H9 (cell line): Measurements from ENCODE around the gene C20orf144. TPM values are rescaled to one million over a fixed set of nuclear protein-coding genes. Genes with fewer than 3 reads are reported as not detected.
"Not testable (repeated sequence)": the region's sequence is repeated elsewhere in the genome, so short reads cannot be mapped to it uniquely, and the experiment has no call there.

Source experiments
- DNase-seq: peaks from one replicate; pipeline ENCODE4 v3.0.0-alpha.2; 2017
- H2AFZ ChIP-seq: one replicate; pipeline ENCODE4 v1.6.1; 2013; ENCODE audit warnings: mild to moderate bottlenecking, low read length, control low read depth, moderate library complexity
- H2AK5ac ChIP-seq: 2 replicates; pipeline ENCODE4 v1.6.1; 2013; ENCODE audit warnings: low read length, control low read depth, mixed read lengths; ENCODE audit not compliant: insufficient read length
- H2BK120ac ChIP-seq: one replicate; pipeline ENCODE4 v1.6.1; 2013; ENCODE audit warnings: low read depth, mild to moderate bottlenecking, low read length, control low read depth, inconsistent platforms; ENCODE audit not compliant: poor library complexity, severe bottlenecking
- H2BK12ac ChIP-seq: 2 replicates; pipeline ENCODE4 v1.6.1; 2013; ENCODE audit warnings: low read length, control low read depth, mixed read lengths, low read depth; ENCODE audit not compliant: insufficient read length
- H2BK15ac ChIP-seq: 2 replicates; pipeline ENCODE4 v1.6.1; 2013; ENCODE audit warnings: low read depth, low read length, control low read depth
- H2BK20ac ChIP-seq: one replicate; pipeline ENCODE4 v1.6.1; 2013; ENCODE audit warnings: low read depth, mild to moderate bottlenecking, low read length, control low read depth, inconsistent platforms; ENCODE audit not compliant: poor library complexity, severe bottlenecking
- H2BK5ac ChIP-seq: 2 replicates; pipeline ENCODE4 v1.6.1; 2013; ENCODE audit warnings: low read length, control low read depth, mixed read lengths; ENCODE audit not compliant: insufficient read length
- H3K14ac ChIP-seq: 2 replicates; pipeline ENCODE4 v1.6.1; 2013; ENCODE audit warnings: low read length, control low read depth; ENCODE audit not compliant: insufficient read depth
- H3K18ac ChIP-seq: 2 replicates; pipeline ENCODE4 v1.6.1; 2013; ENCODE audit warnings: low read depth, mild to moderate bottlenecking, mixed read lengths, low read length, control low read depth; ENCODE audit not compliant: insufficient read length
- H3K23ac ChIP-seq: 2 replicates; pipeline ENCODE4 v1.6.1; 2013; ENCODE audit warnings: low read length, control low read depth, mixed read lengths, low read depth; ENCODE audit not compliant: insufficient read length
- H3K23me2 ChIP-seq: 2 replicates; pipeline ENCODE4 v1.6.1; 2013; ENCODE audit warnings: low read depth, mild to moderate bottlenecking, mixed read lengths, low read length, control low read depth; ENCODE audit not compliant: insufficient read length, poor library complexity, severe bottlenecking
- H3K27ac ChIP-seq: 2 replicates; pipeline ENCODE4 v1.5.1; 2013; ENCODE audit warnings: low read length, control low read depth, mixed read lengths, low read depth; ENCODE audit not compliant: insufficient read length
- H3K27me3 ChIP-seq: 2 replicates; pipeline ENCODE4 v1.6.1; 2013; ENCODE audit warnings: low read length, control low read depth, inconsistent platforms; ENCODE audit not compliant: insufficient read depth
- H3K4ac ChIP-seq: 2 replicates; pipeline ENCODE4 v1.6.1; 2013; ENCODE audit warnings: low read depth, mild to moderate bottlenecking, control low read depth, inconsistent platforms, low read length, moderate library complexity
- H3K4me1 ChIP-seq: 2 replicates; pipeline ENCODE4 v1.6.1; 2013; ENCODE audit warnings: low read length, control low read depth, inconsistent platforms; ENCODE audit not compliant: insufficient read depth
- H3K4me2 ChIP-seq: 2 replicates; pipeline ENCODE4 v1.6.1; 2013; ENCODE audit warnings: low read length, control low read depth, mixed read lengths; ENCODE audit not compliant: insufficient read length, insufficient read depth
- H3K56ac ChIP-seq: 2 replicates; pipeline ENCODE4 v1.6.1; 2013; ENCODE audit warnings: low read depth, mild to moderate bottlenecking, mixed read lengths, low read length, control low read depth; ENCODE audit not compliant: insufficient read length
- H3K79me1 ChIP-seq: 2 replicates; pipeline ENCODE4 v1.6.1; 2013; ENCODE audit warnings: low read depth, mild to moderate bottlenecking, moderate library complexity, low read length, control low read depth, inconsistent platforms; ENCODE audit not compliant: insufficient read depth, poor library complexity, severe bottlenecking
- H3K79me2 ChIP-seq: 2 replicates; pipeline ENCODE4 v1.6.1; 2013; ENCODE audit warnings: low read length, control low read depth, inconsistent platforms; ENCODE audit not compliant: insufficient read depth
- H3K9ac ChIP-seq: 2 replicates; pipeline ENCODE4 v1.6.1; 2013; ENCODE audit warnings: low read length, control low read depth, mixed read lengths; ENCODE audit not compliant: insufficient read length; ENCODE audit errors: extremely low read depth
- H3K9me3 ChIP-seq: one replicate; pipeline ENCODE4 v1.6.1; 2013; ENCODE audit warnings: low read depth, low read length, inconsistent platforms; ENCODE audit not compliant: control insufficient read depth
- H3T11ph ChIP-seq: one replicate; pipeline ENCODE4 v1.6.1; 2013; ENCODE audit warnings: mild to moderate bottlenecking, low read length, control low read depth, inconsistent platforms
- H4K20me1 ChIP-seq: one replicate; pipeline ENCODE4 v1.6.1; 2013; ENCODE audit not compliant: control insufficient read depth, insufficient read length, insufficient read depth
- H4K5ac ChIP-seq: 2 replicates; pipeline ENCODE4 v1.6.1; 2013; ENCODE audit warnings: low read depth, mild to moderate bottlenecking, mixed read lengths, low read length, control low read depth; ENCODE audit not compliant: insufficient read length
- H4K8ac ChIP-seq: replicated peaks from 2 replicates; pipeline ENCODE4 v1.6.1; 2013; ENCODE audit warnings: low read length, control low read depth, mixed read lengths, low read depth; ENCODE audit not compliant: insufficient read length
- H4K91ac ChIP-seq: 2 replicates; pipeline ENCODE4 v1.6.1; 2013; ENCODE audit warnings: low read depth, mild to moderate bottlenecking, moderate library complexity, mixed read lengths, low read length, control low read depth; ENCODE audit not compliant: insufficient read length
- H3K27ac Mint-ChIP-seq, 3 experiments: 2 replicates in 2 of 3; 3 replicates in 1 of 3; pipeline ENCODE4 v1.8.0; 2020 to 2021; ENCODE audit warnings: mixed read lengths in 3 of 3, mild to moderate bottlenecking in 1 of 3, moderate library complexity in 1 of 3
- H3K27me3 Mint-ChIP-seq: 2 replicates; pipeline ENCODE4 v1.8.0; 2021; ENCODE audit warnings: low read depth, mild to moderate bottlenecking, moderate library complexity, mixed read lengths
- H3K36me3 Mint-ChIP-seq, 3 experiments: 2 replicates in 2 of 3; 3 replicates in 1 of 3; pipeline ENCODE4 v1.8.0; 2020 to 2021; ENCODE audit warnings: low read depth in 3 of 3, mixed read lengths in 3 of 3; ENCODE audit not compliant: insufficient read depth in 1 of 3
- H3K4me1 Mint-ChIP-seq, 2 experiments: 2 replicates each; pipeline ENCODE4 v1.8.0; 2020; ENCODE audit warnings: mixed read lengths in 2 of 2
- H3K4me3 Mint-ChIP-seq, 2 experiments: 2 replicates in 1 of 2; 3 replicates in 1 of 2; pipeline ENCODE4 v1.8.0; 2020 to 2021; ENCODE audit warnings: mild to moderate bottlenecking in 2 of 2, mixed read lengths in 2 of 2, moderate library complexity in 1 of 2
- H3K9me3 Mint-ChIP-seq, 2 experiments: 2 replicates in 1 of 2; 3 replicates in 1 of 2; pipeline ENCODE4 v1.8.0; 2020; ENCODE audit warnings: mild to moderate bottlenecking in 2 of 2, mixed read lengths in 2 of 2, moderate library complexity in 1 of 2
- CTCF ChIP-seq: fragments of 200-600 bp; sonication (generic); conservative IDR thresholded peaks from 3 replicates; pipeline ENCODE4 v1.8.0; 2021; ENCODE audit warnings: antibody characterized with exemption, mild to moderate bottlenecking
- WGBS: extraction: QIAGEN DNeasy Blood & Tissue Kit; methylation state at CpG from one replicate; pipeline ENCODE4 v1.1.7; 2013; ENCODE audit warnings: missing lambda C conversion rate, low lambda C conversion rate, mixed read lengths; ENCODE audit not compliant: insufficient read length; ENCODE audit errors: extremely low coverage; 5-methylcytosine and 5-hydroxymethylcytosine counted together
- total RNA-seq: library from RNA; stranded (reverse); gene quantifications from 2 replicates; pipeline ENCODE4 v1.2.1, GENCODE V29; 2021

Gene C20orf144
- total RNA-seq, 1 experiment from 2014 or later = 0.26 TPM

DNA sequence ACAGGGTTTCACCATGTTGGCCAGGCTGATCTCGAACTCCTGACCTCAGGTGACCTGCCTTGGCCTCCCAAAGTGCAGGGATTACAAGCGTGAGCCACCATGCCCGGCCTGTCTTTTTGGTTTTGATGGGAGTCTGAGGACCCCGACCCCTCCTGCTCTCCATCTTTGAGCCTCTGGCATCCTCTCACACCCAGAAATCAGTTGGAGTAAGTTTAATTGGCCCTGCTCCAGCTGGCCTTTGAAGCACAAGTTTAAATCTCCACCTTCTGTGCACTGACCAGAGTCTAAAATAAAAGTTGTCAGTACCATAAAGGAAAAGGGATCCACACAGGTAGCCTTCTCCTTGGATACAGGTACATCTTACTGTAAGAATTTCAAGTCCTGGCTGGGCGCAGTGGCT lies 15.9 kb upstream of the C20orf144 start:
- Histone ChIP-seq H3K4me1 (no peaks in the 10 kb centered on the region), H3K18ac (no peak overlapping the region), H3K4me2 (no peak overlapping the region), H2BK12ac (no peak overlapping the region), H4K20me1 (no peaks in the 10 kb centered on the region), H3K79me1 (no peaks in the 10 kb centered on the region), H3K9ac (no peak overlapping the region), H3K14ac (no peak overlapping the region), H3T11ph (no peak overlapping the region), H4K5ac (no peak overlapping the region), H2AFZ (no peak overlapping the region), H3K27ac (no peak overlapping the region), H3K79me2 (no peaks in the 10 kb centered on the region), H3K4ac (no peak overlapping the region), H2BK120ac (no peak overlapping the region), H3K56ac (no peak overlapping the region), H2BK20ac (no peak overlapping the region), H4K8ac (no peak overlapping the region), H3K27me3 (no peaks in the 10 kb centered on the region), H2AK5ac (no peak overlapping the region), H3K23me2 (no peaks in the 10 kb centered on the region), H3K23ac (no peak overlapping the region), H3K9me3 (no peaks in the 10 kb centered on the region), H4K91ac (no peak overlapping the region), H2BK5ac (no peak overlapping the region), H2BK15ac (no peak overlapping the region)
- peaks cover 13 to 41% (median 25%) of the 10 kb centered on the region in 3 experiments; a peak in 6 of 7 replicates for H3K36me3 Mint-ChIP-seq
- no peak for TF ChIP-seq CTCF
- DNase-seq = no peak
- H3K27me3 Mint-ChIP-seq = no peaks in the 10 kb centered on the region; the same call in 1 of the 2 replicates
- H3K27ac Mint-ChIP-seq = no peak overlapping the region
- H3K4me1 Mint-ChIP-seq = peaks cover 9 to 12% of the 10 kb centered on the region in 2 experiments
- no CpG with 5 or more reads among the region's 5 CpGs for WGBS
- H3K9me3 Mint-ChIP-seq = no peaks in the 10 kb centered on the region
- H3K4me3 Mint-ChIP-seq = no peak overlapping the region

DNA sequence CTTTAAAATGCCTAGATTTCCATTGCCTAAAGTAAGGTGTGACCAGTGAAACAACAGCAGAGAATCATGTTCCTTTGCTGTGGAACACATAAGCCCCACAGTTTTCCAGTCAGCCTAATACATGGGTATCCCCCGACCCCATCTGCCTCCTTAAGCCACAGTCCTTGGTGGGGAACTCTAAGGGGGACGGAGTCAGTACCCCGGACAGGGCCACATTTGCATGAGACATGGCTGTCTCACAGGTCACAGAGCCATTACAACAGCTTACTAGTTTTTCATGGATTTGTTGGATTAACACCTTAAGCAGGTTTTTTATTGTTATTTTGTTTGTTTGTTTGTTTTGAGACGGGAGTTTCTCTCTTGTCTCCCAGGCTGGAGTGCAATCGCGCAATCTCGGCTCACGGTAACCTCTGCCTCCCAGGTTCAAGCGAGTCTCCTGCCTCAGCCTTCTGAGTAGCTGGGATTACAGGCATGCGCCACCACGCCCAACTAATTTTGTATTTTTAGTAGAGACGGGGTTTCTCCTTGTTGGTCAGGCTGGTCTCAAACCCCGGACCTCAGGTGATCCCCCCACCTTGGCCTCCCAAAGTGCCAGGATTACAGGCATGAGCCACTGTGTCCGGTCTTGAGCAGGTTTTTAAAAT lies 15.0 kb upstream of the C20orf144 start:
- H3K4me2 ChIP-seq, H3K27me3 Mint-ChIP-seq, H2AFZ ChIP-seq, H3T11ph ChIP-seq, H3K4me1 ChIP-seq, H2BK120ac ChIP-seq, H3K79me1 ChIP-seq, H2AK5ac ChIP-seq, H4K5ac ChIP-seq, H3K27ac Mint-ChIP-seq, H3K4ac ChIP-seq, H2BK5ac ChIP-seq, DNase-seq, H3K79me2 ChIP-seq, H3K14ac ChIP-seq, H2BK20ac ChIP-seq, H2BK15ac ChIP-seq, H3K9me3 Mint-ChIP-seq, H4K8ac ChIP-seq, H3K4me3 Mint-ChIP-seq, H3K56ac ChIP-seq, H3K23me2 ChIP-seq, H3K18ac ChIP-seq, H2BK12ac ChIP-seq, H4K20me1 ChIP-seq, H3K9me3 ChIP-seq, H3K9ac ChIP-seq, H3K23ac ChIP-seq, H3K27ac ChIP-seq, H3K27me3 ChIP-seq, H4K91ac ChIP-seq: not testable (repeated sequence)
- WGBS = no CpG with 5 or more reads among the region's 14 CpGs
- Mint-ChIP-seq H3K4me1 (peaks cover 9 to 12% of the 10 kb centered on the region in 2 experiments), H3K36me3 (peaks cover 13 to 37% (median 21%) of the 10 kb centered on the region in 3 experiments; a peak in 6 of 7 replicates)
